Left renal cortex interstitium (tissue), 4 donors: ENCODE measurements around the gene ARFIP1. TPM values are rescaled to one million over a fixed set of nuclear protein-coding genes. Genes with fewer than 3 reads are reported as not detected.
"Not testable (repeated sequence)": the region's sequence is repeated elsewhere in the genome, so short reads cannot be mapped to it uniquely, and the experiment has no call there.

Source experiments
- DNase-seq, 4 donors: peaks; one replicate each; pipeline ENCODE4 v3.0.0-alpha.2; 2013; ENCODE audit warnings: low read depth in 4 of 4, low spot score in 2 of 4, missing footprints in 1 of 4
- polyA plus RNA-seq, 4 donors: library from polyadenylated mRNA; unstranded; fragments of 120-200 nt; gene quantifications; one replicate each; pipeline ENCODE4 v1.2.1, GENCODE V29; 2013; ENCODE audit not compliant: insufficient read length in 4 of 4

The ARFIP1 gene
- polyA plus RNA-seq, 4 donors = 40.4 to 46.7 (median 44.8) TPM

DNA sequence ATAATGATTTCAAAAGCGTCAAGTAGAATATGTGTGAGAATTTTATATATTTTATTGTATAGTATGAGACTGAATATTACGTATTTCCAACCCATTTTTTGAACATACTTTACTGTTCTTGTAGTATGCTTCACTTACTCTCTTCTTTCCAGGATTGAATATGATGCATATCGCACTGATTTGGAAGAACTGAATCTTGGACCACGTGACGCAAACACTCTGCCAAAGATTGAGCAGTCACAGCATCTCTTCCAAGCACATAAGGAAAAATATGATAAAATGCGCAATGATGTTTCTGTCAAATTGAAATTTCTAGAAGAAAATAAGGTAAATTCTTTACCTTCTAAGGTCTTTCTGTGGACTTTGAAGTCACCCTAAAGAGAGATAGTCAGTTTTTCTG is 108.2 kb downstream of the ARFIP1 start:
- DNase-seq = no peak

DNA sequence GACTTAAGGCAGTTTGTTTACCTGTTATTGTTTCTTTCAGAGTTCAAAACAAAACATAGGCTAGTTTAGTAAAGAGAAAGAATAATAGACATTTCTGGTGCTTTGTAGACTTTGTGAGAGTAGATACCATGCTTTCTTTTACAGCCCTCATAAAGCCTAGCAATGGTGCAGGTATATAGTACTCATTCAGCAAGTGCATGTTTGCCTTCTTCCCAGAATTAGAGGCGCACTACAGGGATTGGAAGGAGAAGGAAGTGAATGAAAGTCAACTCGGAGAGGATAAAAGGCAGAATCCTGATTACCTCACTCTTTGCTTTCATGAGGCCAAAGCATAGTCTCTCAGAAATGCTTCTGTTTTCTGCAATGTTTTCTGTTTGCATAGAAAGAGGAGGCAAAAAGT is 113.2 kb downstream of the ARFIP1 start:
- no peak for DNase-seq

DNA sequence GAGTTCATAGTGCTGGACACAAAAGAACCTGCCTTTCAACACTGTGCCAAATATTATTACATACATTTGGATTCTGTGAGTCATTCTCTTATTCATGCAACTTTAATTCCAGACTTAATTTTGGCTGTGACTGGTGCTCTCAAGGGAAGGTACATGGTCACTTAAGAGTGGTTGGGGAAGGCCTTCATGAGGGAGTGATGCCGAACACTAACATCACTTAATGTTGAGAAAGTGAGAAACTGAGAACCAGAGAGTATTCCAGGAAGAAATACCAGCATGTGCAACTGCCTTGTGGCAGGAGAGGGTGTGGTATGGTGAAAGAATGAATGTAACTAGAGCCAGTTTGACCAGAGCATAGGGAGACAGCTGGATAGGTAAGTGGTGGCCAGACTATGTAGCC is 114.9 kb downstream of the ARFIP1 start:
- DNase-seq = no peak

DNA sequence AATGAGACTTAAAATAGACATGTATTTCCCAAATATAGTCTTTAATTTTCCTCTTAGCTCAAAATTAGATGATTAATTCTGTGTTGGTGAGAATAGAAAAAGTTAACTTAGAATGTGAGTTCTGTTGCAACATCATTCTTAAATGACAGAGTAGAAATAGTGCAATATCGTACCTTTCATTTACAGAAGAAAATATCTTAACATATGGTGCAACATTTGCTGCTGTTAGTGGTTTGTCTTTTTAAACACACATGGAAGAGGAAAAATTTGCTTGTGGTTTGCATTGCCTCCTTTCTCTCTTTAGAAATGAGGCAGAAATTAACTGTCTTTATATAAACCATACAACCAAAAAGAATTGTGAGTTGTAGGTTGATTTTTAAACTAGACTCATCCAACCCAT is 117.1 kb downstream of the ARFIP1 start:
- no peak for DNase-seq

DNA sequence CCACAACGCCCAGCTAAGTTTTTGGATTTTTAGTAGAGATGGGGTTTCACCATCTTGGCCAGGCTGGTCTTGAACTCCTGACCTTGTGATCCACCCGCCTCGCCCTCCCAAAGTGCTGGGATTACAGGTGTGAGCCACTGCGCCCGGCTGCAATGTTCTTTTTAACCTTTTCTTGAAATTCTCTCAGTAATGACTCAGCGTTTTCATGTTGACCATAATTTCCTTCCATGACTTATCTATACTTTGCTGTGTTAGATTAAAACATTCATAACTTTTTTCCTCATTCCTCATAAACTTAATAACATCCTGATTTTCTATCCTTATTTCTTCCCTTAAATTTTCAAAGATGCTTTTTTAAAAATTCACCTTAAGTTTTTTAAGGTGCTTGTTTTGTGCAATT is 118.4 kb downstream of the ARFIP1 start:
- not testable (repeated sequence) for DNase-seq

DNA sequence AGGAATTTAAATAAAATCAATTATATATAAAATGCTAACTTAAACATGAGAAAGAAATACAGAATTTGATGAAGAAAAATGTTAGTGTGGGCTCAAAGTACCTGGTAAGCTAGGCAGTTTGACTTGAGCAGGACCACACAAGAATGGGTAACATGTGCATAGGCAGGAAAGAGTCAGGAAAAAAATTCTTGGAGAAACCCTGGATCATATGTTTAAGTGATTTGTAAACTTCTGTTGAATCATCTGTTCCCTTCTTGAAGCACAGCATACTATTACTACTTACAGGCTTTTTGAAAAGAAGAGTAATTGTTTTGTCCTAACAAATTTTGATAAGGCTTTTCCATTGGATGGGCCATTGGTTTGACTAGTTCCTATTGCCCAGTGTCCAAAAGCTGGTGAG is 118.9 kb downstream of the ARFIP1 start:
- DNase-seq = no peak

DNA sequence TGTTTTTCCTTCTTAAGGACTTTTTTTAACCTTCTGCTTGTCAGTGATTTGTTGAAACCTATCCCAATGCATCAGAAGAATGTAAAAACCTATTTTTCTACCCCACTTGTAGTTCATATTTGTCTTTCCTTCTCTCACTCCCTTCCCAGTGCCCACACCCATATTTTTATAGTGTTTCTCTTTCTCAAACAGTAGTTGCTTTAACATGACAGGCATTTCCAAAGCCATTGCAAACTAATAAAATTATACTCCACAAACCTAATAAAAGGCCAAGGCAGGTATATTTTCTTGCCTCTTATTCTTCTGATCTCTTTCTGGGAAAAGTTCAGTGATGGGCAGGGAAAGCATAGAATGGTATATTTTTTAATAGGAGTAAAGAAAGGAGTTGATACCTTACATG is 120.6 kb downstream of the ARFIP1 start:
- no peak for DNase-seq

DNA sequence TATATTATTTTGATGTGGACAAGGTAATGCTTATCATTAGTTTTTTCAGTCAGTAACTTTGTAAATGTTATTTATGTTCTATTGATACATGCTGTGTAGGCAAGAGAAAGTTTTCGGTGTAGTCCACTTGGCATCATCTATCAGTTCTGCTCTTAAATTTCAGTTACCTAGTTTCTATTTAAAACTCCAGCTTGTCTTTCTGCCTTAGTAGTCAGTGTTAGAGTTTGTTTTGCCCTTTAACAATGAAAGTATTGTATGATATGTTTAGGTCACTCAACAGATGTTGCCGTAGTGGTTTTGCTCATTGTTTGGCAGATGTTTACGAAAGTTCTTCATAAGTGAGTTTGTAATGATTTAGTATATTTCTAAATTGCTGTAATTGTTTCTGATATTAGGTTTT is 121.5 kb downstream of the ARFIP1 start:
- no peak for DNase-seq

DNA sequence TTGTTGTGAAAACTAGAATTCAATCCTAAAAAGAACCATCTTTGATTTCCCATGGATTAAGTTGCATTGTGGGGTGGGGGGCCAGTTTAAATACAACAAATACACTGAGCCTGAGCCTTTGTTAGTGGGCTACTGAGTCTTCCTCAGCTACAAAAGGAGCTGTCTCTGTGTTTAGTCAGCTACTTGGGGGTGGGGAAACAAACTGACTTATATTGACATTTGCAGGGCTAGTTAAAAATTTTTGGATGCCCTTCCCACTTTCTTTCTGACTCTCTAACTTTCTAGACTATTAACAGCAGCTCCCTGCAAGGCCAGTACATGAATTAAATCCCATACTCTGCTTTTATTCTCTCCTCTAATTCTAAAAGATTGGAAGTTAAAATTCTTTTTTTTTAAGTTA is 123.9 kb downstream of the ARFIP1 start:
- DNase-seq = no peak

DNA sequence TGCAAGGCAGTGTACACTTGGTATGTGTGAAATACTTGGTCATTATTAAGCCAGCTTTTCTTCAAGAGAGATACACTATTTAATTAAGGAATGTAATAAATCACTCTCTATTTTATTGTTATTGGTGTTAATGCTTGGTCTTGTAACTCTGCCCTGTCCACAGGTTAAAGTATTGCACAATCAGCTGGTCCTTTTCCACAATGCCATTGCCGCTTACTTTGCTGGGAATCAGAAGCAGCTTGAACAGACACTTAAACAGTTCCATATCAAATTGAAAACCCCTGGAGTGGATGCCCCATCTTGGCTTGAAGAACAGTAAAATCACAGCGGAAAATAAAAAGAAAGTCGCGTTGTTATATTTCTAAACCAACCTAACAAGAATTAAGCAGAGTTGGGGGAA is 130.1 kb downstream of the ARFIP1 start:
- no peak for DNase-seq

DNA sequence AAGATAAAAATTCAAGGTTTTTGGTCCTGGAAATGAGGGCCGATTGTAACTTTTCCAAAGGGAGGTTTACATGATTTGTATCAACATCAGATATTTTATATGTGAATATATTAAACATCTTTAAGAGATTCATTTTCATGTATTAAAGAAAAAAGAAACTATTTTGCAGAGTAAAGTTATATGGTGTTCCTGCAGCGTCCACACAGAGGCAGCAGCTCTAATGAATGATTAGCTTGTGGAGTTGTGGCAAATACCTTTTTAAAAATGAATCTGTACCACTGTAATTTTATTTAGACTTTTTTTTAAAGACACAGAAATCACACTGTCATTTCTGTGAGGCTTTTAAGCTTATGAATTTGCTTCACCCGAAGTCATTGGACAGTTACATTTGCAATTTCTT is 130.8 kb downstream of the ARFIP1 start:
- DNase-seq = no peak

DNA sequence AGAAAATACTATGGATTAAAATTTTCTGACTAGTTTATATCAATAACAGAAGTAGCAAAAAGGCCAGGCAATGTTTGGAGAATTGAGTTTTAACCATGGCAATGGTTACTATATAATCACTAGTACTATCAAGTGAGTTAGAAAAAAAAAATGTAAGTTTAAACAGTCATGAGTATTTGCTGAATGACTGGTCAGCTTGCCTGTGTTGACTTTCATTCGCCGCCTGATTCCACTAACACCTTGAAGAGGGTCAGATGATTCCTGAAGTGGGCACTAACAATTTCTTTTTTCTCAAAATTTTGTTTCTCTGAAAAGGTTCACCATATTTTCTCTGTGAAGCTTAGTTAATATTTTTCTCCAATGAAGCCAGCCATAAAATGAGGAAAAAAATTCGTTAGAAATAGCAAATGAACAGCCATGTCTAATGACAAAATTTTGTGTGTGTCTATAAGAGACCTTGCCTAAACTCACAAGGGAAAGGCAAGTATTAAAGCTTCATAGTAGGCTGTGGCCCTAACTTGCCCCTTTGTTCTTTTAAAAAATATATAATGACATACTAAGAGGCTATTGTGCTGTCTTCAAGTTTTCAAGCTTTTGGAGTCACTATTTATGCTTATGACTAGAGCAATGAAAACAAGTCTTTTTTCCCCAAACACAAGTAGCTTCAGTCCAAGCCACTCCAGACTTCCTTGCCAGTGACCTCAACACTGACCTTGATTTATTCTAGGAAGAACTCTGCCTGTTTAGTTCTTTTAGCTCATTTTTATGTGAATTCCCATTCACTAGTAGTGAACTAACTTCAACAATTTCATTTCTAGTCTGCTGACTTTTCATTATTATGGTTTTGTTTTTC is 138.0 kb downstream of the ARFIP1 start:
- DNase-seq = no peak

DNA sequence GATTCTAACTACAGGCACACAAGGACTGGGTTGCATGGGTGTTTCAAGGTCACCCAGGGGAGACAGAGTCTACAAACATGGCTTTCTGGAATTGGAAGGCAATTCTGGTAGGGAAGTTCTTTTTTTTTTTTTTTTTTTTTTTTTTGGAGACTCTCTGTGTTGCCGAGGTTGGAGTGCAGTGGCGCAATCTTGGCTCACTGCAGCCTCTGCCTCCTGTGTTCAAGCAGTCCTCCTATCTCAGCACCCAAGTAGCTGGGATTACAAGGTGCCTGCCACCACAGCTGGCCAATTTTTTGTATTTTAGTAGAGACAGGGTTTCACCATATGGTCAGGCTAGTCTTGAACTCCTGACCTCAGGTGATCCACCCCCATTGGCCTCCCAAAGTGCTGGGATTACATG is 140.1 kb downstream of the ARFIP1 start:
- DNase-seq = no peak

DNA sequence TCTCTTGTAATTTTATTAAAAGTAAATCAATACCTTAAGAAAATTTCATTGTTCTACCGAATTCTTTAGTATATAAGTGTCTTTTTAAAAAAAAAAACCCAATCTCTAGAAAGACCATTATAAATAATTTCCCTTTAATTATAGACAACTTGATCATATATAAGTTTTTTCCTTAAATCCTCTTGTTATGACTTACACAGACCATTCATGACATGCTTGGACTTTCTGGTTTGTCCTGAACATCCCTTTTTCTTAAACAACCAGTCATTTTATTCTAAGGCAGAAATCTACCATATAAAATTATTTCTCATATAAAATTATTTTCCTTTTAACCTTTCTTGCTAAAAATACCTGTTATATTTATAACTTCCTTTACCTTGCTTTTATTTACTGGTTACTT is 141.0 kb downstream of the ARFIP1 start:
- no peak for DNase-seq

DNA sequence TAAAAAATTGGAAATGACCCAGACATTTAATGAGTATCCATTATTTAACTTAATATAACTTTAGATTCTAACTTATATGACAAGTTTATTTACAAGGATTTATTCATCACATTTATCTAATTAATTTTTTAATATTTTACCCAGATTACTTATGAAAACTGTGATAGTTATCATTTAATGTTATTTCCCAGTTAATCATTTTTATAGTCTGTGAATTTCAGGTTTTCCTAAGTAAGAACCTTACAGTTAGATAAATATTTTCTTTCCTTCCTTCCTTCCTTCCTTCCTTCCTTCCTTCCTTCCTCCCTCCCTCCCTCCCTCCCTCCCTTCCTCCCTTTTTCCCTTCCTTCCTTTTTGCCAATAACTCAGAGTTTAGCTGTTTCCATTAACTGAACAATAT is 141.5 kb downstream of the ARFIP1 start:
- no peak for DNase-seq

DNA sequence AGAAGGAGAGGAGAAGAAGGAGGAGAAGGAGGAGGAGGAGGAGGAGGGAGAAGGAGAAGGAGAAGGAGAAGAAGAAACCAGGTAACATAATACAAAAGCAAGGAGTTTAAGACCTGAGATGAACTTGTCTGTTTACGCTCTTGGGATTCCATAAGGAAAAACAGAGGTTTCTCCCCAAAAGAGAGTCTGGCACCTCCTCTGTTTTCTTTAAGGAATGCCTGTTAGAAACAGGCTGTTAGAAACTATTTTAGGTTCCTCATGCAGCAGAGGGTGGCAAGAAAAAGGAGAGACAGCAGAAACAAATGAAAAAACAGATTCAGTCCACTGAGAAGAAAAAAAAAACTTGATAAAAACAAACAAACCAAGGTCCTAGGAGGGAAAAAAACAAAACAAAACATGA is 146.1 kb downstream of the ARFIP1 start:
- DNase-seq = no peak

DNA sequence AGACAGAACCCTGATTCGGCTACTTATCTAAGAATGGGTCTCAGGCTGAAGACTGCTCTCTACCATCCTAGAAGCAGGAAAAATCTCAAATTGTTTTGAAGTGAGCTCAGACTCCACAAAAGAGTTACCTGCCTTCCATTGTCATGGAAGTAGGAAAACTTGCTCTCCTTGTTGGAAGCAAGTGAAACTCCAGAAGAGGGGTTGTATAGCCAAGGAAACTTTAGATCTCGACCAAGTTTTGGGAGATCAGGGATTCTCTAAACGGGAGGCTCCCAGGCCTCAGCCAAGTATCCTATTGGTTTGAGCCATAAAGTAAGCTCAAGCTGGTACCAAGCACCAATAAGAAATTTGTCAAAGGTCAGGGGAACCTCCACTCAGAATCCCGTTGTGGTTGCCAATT is 147.2 kb downstream of the ARFIP1 start:
- no peak for DNase-seq

DNA sequence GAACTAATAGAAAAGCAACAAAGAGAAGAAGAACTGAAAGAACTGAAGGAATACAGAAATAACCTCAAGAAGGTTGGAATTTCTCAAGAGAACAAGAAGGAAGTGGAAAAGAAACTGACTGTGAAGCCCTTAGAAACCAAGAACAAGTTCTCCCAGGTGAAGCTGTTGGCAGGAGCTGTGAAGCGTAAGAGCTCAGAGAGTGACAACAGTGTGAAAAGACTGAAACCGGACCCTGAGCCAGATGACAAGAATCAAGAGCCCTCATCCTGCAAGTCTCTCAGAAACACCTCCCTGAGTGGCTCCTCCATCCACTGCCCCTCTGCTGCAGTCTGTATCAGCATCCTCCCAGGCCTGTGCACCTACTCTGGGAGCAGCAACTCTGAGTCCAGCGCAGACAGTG is 148.0 kb downstream of the ARFIP1 start:
- DNase-seq = no peak

DNA sequence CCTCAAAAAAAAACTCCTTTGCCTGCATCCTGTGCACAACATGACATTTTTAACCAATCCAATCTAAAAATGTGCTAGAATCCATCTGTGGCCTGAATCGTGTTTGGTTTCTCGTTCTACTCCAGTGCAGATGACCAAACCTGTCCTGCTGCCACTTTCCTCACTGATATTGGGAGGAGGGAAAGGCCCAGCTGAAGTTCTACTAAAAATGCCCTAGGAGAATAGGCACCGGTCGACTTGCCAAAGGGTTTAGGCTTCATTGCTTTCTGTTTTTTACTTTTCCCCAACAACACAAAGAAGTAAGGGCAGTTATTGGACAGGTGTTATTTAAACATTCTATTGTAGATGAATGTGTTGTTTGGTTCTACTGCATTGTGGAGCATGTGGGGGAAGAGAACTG is 148.5 kb downstream of the ARFIP1 start:
- DNase-seq = no peak

DNA sequence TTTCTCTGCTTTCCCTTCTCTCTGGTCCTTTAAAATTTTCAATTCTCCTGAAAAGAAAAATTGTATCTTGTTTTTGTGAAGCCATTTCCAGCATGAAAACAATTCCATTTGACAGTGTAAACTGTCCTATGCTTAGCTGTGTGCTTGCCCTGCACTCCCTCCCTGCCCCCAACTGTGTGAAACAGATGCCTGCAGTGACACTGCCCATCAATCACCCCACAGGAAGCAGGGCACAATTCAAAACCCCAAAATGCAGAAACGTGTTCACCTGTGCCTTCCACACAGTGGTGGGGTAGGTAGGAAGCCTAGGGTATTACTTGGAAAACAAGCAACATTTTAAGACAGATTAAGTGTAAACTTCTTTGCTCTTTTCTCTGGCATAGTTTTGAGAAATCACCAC is 150.1 kb downstream of the ARFIP1 start:
- no peak for DNase-seq

DNA sequence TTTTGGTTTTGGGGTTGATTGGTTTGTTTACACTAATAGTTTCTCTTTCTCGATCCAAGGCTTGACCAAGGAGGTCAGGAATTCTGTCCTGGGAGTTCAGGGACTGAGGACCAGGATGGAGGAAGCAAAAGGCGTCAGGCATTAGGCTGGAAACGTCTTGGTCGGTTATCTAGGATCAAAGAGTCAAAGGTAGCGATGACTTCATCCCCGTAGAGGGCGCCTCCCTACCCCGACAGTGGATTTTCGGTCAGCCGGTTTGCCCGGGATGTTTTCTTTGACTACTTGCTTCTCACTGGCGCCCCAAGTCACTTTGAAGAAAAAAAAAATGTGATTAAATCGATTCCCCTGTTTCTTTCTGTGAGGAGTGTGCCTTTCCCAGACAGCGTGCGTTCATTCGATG is 155.4 kb downstream of the ARFIP1 start:
- DNase-seq = no peak

DNA sequence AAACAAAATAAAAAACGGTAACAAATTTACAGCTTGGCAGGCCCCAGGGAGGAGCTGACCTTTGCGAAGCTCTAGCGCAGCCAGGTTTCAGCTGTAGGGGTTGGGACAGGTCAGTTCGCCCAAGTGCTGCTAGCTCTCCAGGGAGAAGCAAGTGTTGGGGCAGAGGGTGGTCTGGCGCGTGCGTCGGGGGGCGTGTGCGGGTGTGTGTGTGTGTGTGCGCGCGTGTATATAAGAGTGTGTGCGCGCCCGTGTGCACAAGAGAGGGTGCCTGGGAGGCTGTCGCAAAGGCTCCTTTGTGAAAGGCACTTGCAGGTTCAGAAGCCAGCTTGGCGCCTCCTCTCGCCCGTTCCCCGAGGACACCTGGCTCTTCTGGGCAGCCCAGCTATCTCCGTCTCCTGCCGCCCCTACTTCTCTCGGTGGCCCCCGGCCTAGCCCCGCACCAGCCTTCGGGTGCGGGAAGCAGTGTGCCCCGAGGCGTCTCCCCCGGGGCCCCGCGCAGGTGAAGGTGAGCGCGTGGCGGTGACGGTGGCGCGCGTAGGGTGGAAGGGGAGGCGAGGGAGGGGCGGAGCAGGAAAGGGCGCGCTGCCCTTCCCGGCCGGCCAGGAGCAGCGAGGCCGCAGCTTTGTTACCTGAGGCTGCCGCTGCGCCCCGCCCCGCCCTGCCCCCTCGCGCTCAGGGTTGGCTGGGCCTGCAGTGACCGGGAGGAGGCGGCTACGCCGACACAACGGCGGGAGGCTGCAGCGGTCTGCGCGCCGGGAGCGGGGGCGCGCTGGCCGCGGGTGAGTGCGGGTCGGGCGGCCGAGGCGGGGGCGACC is 156.1 kb downstream of the ARFIP1 start, which contains the start of gene FHDC1:
Gene FHDC1 (plus strand): TSS at position 693 of the 815 bp plus-strand sequence. CDS start 6,735 bp downstream, outside the sequence.
- peak in 1 of 4 donors; percentile 36 for DNase-seq
